Head of caudate nucleus (tissue), 42 donors: ENCODE data around the gene CPT1C.
A peak's percentile ranks its signal among the peaks of the same experiment; 100 is the strongest.

ENCODE experiments used
- DNase-seq, 42 donors: peaks; one replicate each; pipeline versions ENCODE4 v3.0.0 to v3.0.0-alpha.2; 2020 to 2021; ENCODE audit warnings: mixed read lengths in 7 of 42
- intact Hi-C: fragments of 100-400 bp; cut with DNase I; formaldehyde crosslinking; loops from one replicate; pipeline ENCODE4 v1.15.0; 2022

Gene CPT1C

DNA sequence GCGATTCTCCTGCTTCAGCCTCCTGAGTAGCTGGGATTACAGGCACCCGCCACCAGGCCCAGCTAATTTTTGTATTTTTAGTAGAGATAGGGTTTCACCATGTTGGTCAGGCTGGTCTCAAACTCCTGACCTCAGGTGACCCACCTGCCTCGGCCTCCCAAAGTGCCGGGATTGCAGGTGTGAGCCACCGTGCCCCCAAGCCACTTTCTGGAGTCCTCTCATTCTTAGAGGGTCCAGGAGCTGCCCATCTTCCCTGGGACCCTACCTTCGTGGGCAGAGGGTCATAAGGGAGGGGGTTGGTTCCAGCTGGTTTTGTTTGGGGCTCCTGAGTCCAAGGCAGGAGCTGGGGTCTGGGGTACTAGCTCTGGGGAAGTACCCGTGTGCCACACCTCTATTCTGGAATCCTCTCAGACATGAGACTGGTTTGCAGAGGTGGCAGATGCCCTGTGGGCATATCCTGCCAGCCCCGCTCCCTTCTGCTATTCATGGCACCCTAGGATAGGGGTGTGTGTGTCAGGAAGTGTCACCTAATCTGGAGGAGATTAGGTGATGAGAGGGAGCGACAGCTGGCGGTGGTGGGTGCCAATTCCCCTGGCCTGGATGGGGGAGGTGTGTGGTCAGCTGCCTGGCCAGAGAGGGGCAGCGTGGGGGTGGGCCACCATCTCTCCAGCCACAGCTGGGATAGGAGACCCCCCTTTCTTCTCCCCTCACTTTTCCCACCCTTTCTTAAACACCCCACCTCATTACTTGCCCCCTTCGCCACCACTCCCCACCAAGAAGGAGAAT, 11.7 kb upstream of the CPT1C start:
- no peak for DNase-seq
- intact Hi-C loops = no loop called here

DNA sequence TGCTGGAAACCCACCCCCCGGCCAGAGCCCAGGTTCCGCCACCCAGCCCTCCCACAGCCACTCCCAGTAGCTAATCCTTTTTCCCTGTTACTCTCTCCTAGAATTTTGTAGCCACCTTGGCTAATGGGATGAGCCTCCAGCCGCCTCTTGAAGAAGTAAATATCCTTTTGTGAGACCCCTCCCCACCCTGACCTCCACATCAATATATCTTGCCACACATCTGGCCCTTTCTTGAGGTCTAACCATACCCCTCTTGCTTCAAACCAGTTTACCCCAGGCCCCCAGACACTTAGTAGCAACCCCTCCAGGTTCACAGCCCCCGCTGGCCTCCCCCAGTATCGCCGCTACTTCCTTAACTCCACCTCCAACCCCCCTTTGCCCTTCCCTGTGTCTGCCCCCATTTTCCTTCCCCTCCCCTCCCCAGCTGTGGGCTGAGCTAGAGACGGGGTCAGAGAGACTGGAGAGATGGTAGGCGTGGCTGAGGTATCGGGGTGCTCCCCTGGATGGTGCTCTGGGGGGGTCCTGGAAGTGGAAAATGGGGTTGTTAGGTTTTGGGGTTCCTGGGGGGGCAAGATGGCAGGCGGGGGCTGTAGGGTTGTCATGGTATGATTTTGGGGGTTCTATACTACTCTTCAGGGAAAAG, 11.0 kb upstream of the CPT1C start:
- intact Hi-C loops = no loop called here
- no peak for DNase-seq

DNA sequence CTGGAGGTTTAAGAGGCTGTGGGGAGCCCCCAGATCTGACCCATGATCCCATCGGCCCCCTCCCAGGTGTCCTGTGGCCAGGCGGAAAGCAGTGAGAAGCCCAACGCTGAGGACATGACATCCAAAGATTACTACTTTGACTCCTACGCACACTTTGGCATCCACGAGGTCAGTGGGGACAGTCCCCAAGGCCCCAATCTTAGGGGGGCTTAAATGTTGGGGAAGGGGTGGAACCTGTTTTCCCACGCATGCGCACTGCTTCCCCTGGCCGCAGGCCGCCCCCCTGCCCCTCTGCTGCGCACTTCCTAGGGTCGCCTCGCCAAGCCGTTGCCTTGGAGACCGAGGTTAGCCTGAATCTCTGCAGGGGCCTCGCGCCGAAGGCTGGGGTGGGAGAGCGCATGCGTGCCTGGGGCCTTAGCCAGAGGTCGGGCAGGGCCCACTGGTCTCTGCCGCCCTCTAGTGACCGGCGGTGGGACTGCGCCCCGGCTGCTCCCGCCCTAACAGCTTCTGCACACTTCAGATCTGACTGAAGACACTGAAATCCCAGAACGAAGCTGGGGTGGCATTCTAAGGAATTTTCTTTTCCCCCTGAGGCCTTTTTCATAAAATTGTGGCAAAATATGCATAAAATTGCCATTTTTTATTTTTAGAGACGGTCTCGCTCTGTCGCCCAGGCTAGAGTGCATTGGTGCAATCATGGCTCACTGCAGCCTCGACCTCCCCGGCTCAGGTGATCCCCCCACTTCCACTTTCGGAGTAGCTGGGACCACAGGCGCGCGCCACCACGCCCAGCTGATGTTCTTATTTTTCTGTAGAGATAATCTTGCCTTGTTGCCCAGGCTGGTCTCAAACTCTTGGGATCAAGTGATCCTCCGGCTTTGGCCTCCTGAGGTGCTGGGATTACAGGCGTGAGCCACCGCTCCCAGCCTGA, 10.2 kb upstream of the CPT1C start:
- DNase-seq = peak; percentile 71 to 97 (median 92)
- intact Hi-C loops = no loop called here

DNA sequence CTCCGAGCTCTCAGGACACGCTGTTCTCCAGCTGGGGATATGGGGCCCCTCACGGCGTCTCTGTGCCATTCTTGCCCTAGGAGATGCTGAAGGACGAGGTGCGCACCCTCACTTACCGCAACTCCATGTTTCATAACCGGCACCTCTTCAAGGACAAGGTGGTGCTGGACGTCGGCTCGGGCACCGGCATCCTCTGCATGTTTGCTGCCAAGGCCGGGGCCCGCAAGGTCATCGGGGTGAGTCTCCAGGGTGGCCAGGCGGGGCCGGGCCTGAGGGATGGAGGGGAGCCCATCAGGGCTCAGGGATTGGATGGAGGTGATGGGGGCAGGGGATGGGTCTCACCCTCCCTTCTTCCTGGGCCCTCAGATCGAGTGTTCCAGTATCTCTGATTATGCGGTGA, 9.1 kb upstream of the CPT1C start:
- intact Hi-C loops = no loop called here

GRCh38 chr19:49682274-49682673, 8.6 kb upstream of the CPT1C start:
- DNase-seq = peak in 1 of 42 donors; percentile 31
- intact Hi-C loops = no loop called here

More for the DNA sequence above, 9.1 kb upstream of the CPT1C start:
- DNase-seq = no peak

DNA sequence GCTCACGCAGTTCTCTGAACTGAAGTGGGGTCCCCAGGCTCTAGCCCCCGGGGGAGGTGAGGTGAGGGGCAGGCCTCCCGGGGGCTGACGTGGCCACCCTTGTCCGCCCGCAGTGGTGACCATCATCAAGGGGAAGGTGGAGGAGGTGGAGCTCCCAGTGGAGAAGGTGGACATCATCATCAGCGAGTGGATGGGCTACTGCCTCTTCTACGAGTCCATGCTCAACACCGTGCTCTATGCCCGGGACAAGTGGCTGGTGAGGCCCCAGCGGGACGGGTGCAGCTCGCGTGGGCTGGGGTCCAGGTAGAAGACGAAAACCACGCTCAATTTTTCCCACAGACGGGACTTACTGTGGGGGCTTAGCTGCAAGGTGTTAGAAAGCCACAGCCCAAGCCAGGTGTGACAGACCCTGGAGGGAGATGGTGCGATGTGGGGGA, 7.1 kb upstream of the CPT1C start:
- DNase-seq = no peak
- intact Hi-C loops = no loop called here

DNA sequence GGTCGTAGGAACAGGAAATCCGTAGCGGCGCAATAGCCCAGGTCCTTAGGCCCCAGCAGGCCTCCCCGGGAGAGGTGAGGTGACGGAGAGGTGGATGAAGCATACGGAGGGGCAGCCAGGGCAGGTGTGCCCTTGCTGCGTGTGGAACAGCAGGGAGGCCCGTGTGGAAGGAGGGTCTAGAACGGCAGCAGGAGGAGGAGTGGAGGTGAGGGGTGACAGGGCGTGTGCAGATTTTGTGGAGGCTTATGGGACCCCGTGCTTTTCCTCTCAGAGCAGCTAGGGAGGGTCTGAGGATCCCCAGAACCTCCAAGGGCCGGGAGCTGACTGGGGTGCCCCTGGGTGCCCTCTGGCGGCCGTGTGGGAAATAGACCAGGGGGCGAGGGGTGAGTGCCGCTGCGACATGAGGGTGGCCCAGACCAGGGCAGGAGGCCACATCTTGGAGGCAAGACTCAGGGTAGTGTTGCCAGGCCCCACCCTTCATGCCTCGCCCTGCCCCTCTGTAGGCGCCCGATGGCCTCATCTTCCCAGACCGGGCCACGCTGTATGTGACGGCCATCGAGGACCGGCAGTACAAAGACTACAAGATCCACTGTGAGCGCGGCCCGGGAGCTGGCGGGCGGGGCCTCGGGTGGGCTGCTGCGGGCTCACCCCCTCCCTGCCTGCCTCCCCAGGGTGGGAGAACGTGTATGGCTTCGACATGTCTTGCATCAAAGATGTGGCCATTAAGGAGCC, 6.5 kb upstream of the CPT1C start:
- intact Hi-C loops = no loop called here
- DNase-seq = peak in 1 of 42 donors; percentile 37

DNA sequence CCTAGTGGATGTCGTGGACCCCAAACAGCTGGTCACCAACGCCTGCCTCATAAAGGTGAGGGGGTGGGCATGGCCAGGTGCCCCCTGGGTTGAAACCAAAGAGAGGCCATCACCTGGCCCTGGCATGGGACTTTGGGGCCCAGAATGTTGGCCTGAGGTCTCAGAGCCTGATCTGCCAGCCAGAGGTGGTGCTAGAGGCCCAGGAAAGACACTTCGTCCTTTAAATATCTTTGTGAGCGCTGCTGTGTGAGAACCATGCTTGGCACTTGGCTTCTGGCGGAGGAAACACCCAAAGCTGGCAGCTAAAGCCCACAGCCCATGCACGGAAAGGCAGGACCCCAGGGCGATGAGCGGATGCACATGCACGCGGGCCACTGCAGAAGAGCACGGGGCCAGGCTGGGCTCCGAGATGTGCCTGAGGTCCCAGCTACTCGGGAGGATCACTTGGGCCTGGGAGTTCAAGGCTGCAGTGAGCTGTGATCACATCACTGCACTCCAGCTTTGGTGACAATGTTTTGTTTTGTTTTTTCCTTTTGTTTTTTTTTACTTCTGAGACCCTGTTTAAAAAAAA, 5.8 kb upstream of the CPT1C start:
- intact Hi-C loops = no loop called here
- no peak for DNase-seq

- intact Hi-C loops = no loop called here
- DNase-seq = no peak
These were observed 5.0 kb upstream of the CPT1C start for GRCh38 chr19:49685845-49686332.

- intact Hi-C loops = no loop called here
- no peak for DNase-seq
These were observed 4.3 kb upstream of the CPT1C start for GRCh38 chr19:49686503-49687088.

GRCh38 chr19:49687150-49687549, 3.8 kb upstream of the CPT1C start:
- intact Hi-C loops = no loop called here
- no peak for DNase-seq

DNA sequence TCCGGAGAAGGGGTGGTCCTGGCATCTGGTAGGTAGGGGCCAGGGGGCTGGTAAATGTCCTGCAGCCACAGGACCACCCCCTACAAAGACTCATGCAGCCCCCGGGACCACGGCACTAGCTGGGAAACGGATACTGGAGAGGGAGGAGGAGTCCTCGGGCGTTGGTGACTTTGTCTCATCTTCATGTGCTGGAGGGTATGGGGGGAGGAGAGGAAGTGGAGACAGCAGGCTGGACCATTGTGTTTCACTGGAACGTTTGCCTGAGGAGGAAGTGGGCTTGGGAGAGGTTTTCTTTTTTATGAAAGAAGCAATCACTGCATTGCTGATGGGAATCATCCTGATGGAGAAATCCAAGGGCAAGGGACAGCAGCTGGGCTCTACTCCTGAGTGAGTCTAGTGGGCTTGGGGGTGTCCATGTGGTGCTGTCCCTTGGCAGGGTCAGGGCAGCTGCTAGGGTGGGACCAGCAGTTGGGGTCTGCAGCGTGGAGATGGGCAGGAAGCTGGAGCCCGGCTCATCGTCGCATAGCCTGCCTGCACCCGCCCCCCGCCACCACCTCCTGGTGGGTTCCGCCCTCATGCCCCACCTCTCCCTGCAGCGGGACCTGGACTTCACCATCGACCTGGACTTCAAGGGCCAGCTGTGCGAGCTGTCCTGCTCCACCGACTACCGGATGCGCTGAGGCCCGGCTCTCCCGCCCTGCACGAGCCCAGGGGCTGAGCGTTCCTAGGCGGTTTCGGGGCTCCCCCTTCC, 3.2 kb upstream of the CPT1C start:
- no peak for DNase-seq
- intact Hi-C loops = no loop called here

DNA sequence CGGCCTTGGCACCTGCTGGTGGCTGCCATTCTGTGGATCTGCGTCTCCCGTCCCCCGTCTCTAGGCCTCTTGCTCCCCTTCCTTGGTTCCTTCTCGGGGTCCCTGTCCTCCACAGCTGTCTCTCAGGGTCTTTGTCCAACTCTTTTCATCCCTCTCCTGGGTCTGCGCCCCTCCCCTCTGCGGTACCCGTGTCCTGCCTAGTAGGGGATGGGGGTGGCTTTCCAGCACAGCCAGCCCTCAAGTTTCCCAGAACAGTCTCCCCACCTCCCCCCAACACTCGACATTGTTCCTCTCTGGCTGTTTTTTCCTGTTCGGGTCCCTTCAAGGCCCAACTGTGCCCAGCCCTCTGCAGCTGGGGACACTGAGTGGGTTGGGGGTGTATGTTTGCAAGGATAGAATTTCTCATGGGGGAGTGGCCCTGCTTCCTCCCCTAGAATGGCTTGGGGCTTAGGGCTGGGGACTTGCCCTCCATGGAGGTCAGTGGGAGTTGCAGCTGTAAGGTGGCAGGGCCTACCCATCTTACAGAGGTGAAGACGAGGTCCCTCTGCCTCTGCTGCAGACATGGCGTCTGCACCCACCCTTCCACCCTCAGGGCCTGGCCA, 2.3 kb upstream of the CPT1C start:
- no peak for DNase-seq
- intact Hi-C loops = no loop called here

- intact Hi-C loops = no loop called here
- DNase-seq = peak; percentile 41 to 86 (median 72)
These were observed 1.5 kb upstream of the CPT1C start, which contains the start of gene ADM5 for GRCh38 chr19:49689133-49690078. Gene ADM5, plus strand, starts transcription at chr19:49689594. Its CDS starts 244 bp downstream, at chr19:49689838.

DNA sequence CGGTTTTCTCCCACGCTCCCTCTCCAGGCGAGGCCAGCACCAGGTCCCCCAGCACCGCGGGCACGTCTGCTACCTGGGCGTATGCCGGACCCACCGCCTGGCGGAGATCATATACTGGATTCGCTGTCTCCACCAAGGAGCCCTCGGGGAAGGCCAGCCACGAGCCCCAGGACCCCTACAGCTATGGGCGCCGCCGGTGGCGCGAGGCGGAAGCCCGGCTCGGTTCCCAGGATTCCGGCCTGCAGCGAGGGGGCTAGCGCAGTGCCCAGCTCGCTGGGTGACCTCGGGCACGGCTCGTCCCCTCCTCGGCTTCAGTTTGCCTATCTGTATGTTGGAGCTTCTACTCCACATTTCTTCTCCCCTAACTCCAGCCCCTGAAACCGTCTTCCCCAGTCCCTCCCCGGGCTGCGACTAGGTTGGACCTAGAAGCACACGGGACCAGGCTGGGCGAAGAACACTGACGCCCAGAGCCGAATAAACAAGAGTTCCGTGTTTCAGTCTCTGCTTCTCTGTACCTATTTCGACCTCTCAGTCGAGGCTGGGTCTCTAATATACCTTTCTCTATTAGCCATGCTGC, 749 bp upstream of the CPT1C start:
- intact Hi-C loops = no loop called here
- DNase-seq = peak in 2 of 42 donors; percentile 18 to 26
